Suppressor macrophage treated with lipopolysaccharide for 1 hour (primary cell): ENCODE results near the gene SKAP2.

ENCODE experiments used
- DNase-seq, 3 donors: peaks; one replicate each; pipeline ENCODE4 v3.0.0-alpha.2; 2020 to 2022

The SKAP2 gene, protein sequence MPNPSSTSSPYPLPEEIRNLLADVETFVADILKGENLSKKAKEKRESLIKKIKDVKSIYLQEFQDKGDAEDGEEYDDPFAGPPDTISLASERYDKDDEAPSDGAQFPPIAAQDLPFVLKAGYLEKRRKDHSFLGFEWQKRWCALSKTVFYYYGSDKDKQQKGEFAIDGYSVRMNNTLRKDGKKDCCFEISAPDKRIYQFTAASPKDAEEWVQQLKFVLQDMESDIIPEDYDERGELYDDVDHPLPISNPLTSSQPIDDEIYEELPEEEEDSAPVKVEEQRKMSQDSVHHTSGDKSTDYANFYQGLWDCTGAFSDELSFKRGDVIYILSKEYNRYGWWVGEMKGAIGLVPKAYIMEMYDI

DNA sequence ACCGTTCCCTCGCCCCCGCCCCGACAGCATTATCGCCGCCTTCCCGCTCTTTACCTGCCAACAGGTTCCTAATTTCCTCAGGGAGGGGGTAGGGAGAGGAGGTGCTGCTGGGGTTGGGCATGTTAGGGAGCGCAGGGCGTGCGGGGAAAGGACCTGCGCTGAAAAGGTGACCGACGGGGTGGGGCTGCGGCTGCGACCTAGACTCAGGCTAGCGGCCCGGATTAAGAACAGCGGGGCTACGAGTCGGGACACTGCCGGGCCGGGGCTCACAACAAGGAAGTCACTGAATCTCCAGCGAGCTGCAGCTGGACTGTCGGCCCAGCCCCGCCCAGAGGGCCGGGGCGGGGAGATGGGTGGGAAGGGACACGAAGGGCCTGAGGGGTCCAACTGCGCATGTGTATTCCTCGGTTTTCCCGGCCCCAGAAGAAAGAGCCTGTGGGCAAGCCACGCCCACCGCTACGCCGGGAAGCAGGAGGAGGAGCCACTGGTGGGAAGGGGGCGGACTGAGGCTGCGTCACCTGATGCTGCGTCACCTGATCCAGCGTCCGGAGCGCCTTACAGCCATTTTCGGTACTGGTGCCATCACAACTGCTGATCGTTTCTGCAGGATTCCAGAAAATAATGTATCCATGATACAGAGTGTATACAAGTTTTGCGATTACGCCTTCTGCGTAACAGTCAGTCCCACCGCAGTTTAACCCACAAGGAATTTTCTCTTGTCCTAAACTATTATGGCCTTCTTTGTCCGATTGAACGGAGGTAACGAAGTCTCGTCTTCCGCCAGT, at the start of gene SKAP2:
SKAP2 (minus strand) TSS at position 282 of the 785 bp plus-strand sequence; CDS start at position 121, 161 bp downstream.
- peak; percentile 99 to 100 (median 100) for DNase-seq

DNA sequence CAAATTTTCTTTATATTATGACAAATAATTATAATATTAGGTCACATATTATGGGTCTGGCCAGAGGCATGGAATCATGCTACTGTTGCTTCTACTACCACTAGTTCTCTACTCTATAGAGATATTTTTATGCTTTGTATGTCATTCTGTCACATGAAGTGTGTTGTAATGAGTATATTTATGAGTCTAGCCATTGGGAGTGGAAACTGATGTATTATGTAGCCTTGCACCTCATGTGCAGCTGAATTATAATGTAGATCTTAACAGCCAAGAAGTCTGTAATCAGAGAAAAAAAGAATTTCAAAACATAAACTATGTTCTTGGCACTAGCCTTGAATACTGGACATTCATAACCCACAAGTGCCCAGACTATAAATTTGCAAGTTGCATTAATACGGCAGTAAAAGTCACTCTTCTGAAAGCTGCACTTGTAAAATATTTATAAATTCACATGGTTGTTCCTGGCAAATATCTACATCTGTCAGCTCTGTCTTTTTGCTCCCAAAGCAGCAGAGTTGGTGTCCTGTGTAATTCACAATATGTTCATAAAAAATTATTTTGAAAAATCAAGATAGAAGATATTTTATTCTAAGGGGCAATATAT, 48.6 kb upstream of the SKAP2 start:
- no peak for DNase-seq

DNA sequence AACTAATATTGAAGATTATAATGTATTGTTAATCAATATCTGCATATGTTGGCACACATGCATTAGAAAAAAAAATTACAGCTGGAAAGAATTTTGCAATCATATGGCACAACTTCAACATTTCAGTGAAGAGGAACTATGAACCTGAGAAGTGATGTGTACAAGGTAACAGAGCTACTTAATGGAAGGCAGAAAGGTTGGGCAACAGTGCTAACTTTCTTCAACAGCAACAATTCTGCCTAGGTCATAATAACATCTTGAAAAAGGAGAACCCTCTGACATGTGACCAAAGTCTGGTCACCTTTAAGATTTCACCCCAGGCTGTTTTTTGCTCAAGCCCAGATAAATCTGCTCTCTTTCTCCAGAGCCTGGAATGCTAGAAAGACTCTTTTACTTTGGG, 47.9 kb upstream of the SKAP2 start:
- peak; percentile 2 to 46 (median 42) for DNase-seq

DNA sequence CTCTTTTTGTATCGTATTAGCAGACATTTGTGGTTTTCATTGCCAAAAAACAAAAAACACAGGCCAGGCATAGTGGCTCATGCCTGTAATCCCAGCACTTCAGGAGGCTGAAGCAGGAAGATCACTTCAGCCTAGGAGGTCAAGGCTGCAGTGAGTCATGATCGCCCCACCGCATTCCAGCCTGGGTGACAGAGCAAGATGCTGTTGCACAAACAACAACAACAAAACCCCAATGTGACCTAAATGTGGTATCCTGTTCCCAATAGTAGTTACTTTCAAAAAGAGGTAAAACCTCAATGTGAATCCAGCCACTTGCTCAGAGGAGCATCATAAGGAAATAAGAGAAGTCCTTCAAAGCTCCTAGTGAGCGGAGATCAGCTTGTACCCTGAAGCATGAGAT, 45.8 kb upstream of the SKAP2 start:
- DNase-seq, result peak; percentile 56 to 75 (median 62)

DNA sequence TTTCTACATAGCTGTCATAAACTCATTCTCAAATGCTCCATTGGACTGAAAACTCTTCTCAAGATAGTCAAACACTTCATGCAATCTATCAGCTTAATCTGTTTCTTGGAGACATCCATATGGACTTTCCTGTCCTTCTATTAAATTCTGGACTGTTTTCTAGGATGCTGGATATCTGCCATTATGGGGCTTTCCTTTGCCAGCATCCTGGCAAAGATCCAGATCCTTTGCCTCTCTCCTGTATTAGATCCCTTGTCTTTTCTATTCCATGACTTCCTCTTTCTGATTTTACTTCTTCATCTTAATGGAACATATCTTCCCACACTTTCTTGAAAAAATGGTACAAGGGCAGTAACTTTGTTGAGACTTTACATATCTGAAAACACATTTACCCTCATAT, 35.9 kb upstream of the SKAP2 start:
- peak; percentile 43 to 54 (median 46) for DNase-seq

DNA sequence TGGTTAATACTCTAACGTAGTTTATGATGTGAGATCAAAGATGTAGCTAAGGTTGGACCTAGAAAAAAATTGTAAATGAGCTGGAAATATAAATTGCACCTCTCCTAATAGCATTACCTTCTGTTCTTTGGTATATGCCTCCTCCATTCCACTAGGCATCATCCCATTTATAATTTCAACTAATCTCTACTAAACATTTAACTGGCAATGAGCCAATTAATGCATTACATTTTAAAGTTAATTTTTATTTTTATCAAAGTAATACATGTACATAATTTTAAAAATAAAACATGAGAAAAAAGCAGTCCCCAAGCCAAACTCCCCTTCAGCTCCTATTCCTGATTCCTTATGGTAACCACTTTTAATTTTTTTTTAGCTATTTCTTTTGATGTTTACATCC, 35.1 kb upstream of the SKAP2 start:
- DNase-seq, result no peak

DNA sequence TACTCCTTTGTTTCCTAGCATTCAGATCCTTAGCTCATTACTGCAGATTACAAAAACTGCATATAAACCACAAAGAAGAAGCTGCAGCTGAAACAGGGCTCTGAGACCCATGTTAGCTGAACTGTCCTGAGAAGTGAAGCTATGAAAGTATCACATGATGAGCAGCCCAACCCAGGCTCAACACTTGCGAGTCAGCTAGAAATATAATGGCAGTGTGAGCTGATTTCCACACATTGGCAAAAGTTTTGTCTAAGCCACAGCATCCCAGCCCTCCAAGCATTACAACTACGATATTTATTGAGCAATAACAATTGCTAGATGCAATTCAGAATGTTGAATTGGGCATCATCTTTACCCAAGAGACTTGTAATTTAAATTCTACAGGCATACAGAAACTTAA, 34.5 kb upstream of the SKAP2 start:
- DNase-seq, result peak in 1 of 3 donors; percentile 7

DNA sequence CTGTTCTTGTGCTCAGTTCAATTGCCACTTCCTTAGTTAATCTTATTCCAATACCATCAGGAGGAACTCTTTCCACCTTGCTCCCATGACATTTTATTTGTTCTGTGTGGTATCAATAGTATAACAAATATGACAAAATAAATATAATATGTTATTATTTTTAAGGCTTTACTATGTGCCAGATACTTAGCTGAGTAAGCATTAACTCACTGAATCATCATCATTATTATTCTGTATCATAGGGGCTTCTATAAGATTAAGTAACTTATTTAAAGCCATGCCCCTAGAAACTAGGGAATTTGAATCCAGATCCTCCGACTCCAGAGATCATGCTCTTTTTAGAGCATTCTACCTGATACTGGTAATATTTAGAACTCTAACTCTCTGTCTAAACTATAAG, 33.5 kb upstream of the SKAP2 start:
- DNase-seq, result no peak

DNA sequence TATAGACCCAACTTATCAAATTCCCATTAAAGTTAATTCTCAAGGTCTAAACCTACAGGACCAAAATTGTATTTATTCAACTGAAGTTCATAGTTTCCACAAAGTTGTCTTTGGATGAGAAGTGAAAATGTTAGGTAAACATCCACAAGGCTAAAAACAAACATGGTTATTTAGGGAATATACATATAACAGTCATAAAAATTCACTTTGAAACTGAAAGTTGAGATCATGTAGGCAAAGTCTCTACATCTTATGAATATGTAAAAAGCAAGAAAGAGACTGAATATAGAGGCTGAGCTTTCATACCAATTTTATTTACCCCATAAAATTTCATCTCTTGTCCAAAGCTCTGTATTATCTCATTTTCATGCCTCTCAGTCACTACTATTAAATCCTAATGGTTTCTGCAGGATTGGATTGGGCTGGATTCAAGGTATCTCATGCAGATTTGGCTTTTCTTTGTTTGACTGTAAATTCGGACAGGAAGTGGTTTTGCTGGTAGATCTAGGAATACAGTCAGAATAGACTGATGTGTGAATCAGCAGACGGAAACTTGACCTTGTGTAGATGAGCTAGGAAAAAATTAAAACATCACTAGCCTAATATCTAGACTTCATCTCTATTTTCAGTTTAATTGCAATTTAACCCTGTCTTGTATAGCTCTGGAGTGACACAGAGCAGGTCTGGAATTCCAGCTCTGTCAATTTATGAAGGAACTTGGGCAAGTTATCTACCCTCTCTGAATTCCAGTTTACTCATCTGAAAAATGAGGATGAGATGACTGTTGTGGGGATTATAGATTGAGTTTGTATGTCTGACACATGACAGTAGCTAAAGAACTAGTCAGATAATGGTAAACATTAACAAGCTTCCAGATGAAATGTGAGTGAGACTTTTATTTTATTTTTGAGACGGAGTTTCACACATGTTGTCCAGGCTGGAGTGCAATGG, 27.3 kb upstream of the SKAP2 start:
- DNase-seq, result no peak

DNA sequence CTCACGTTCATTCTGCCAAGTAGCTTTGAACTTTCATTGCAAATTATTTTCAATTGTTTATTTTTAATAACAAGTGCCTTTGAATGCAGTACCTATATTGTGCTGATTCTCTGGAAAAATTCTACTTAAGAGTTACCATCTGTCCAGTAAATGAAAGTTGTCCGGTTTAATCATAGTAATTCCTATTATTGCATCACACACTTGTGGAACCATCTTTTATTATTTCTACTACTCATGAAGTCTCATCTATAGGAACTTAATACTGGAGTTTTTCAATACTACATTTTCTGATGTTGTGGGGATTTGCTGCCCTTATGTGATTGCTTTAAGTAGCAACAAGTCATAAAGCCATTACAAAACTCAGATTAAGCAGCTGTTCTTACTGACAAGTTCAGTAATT, 16.5 kb upstream of the SKAP2 start:
- no peak for DNase-seq

DNA sequence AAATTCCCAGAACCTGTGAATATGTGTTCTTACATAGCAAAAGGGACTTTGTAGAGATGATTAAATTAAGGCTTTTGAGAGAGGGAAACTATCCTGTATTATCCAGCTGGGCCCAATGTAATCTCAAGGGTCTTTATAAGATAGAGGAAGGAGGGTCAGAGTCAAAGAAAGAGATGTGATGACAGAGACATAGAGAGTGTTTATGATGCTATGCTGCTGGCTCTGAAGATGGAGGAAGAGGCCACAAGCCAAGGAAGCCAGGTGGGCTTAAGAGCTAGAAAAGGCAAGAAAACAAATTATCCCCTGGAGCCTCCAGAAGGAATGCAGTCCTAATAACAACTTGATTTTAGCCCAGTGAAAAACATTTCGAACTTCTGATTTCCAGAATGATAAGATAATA, 15.3 kb upstream of the SKAP2 start:
- DNase-seq, result no peak

DNA sequence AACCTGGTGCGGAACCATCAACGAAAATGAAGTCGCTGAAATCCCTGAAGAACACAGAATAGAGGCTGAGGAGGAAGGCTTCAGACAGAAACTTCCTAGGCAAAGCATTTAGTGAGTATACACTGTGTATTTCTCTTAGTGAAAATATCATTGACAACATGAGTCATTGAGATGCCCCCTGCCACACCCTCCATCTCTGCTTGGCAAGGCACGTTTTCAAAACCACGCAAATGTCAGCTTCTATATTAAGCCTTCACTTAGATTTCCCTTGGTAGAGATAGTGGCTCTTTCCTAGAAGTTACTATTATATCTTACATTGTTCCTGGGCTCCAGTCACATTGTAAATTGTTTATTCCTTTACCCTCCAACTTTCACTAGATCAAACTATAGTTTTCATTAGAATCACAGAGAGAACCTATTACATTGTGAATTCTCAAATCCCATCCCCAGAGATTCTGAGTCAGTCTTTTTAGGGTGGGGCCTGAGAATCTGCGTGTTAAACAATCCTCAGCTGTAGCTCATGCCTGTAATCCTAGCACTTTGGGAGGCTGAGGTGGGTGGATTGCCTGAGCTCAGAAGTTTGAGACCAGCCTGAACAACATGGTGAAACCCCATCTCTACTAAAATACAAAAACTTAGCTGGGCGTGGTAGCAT, 4.6 kb upstream of the SKAP2 start:
- peak in 1 of 3 donors; percentile 27 for DNase-seq

DNA sequence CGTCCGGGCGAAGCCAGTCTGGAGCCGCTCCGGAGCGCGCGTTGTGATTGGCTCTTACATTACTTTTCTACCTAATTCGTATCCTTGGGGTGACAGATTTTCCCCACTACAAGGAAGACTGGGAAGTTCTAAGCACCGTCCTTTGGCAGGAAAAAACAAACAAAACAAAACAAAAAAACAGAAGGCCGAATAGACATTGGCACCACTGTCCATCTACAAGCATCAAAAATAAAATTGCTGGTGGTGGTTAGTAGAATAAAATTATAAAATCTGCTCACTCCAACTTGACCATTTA, 651 bp upstream of the SKAP2 start:
- peak in 2 of 3 donors; percentile 70 to 73 for DNase-seq

DNA sequence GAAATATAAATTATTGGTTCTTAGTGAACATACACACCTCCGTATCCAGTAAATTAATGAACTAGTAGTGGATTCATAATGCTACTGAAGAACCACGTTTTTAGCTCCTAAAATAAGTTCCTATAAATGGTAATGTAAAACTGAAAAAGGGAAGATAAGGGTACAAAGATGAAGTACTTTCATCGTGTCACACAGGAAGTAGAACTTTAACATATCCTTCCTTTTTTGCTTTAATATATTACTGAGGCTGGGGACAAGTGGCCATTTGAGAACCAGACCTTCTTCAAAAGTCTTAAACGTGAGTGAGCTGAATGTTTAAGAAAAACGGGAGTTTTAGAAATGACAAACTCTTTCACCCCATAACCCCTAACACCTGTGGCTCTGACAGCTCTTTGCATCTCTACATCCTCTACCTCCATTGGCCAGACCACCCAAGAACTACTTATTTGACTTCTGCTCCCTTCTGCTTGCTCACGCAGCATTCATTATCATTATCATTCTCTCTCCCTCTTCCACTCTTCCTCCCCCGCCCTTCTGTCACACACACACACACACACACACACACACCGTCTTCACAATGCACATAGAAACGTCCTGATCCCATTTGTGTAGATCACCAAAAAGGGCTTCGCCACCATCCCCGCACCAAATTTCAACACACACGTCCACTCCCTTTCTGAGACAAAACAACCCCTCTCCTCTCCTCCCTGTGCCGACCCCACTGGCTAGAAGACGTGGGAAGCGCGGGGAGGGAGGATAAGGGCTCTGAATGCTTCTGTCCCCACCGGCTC, 677 bp downstream of the SKAP2 start:
- DNase-seq, result peak; percentile 38 to 65 (median 61)

DNA sequence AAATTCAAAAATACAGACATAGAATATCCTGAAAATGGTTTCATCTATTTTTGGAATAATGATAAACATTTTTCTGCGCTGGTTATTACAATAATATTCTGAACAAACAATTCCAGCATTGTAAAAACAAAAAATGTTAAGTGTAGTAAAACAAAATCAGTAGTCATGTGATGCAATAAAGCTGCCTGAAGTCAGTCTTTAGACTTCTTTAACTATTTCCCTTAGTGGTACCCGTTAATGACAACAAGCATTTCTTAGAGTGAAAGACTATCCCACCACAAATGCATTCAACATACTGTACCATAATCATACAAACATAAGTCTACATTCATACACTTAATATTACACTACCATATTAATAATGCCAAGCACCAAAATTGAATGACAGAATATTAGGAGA, 1.6 kb downstream of the SKAP2 start:
- no peak for DNase-seq

DNA sequence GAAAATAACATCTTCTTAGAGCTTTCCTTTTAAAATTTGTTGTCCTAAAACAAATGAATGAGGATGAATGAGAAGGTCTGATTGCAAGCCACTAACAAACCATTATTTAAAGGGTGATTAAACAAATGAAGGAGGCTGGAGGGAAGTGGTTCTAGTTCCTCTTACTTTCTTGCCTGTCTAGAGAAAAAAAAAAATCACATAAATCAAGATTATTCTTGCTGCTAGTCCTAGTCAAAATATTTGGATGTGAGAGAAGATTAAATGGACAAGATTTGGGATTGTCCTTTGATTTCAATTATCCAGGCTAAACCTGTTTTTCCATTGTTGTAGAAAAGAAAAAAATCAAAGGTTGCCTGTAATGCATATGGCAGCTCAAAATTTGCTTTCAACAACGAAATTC, 3.3 kb downstream of the SKAP2 start:
- peak in 2 of 3 donors; percentile 12 to 19 for DNase-seq

DNA sequence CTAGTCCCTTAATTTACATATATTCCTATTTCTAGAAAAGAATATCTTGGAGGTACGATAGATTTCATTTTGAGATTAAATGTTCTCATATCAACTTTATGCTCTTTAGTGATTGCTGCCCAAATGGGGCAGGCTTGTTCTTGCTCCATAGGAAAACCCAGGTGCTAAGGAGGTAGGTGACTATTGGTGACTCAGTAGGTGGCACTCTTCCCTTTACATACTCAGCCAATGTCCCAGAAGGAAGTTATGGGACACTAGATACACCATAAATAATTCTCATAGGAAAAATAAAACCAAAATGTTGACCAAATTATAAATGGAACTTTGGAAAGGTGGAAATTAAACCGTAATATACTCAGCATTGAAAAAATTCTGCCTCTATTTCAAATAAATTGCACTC, 4.0 kb downstream of the SKAP2 start:
- no peak for DNase-seq

DNA sequence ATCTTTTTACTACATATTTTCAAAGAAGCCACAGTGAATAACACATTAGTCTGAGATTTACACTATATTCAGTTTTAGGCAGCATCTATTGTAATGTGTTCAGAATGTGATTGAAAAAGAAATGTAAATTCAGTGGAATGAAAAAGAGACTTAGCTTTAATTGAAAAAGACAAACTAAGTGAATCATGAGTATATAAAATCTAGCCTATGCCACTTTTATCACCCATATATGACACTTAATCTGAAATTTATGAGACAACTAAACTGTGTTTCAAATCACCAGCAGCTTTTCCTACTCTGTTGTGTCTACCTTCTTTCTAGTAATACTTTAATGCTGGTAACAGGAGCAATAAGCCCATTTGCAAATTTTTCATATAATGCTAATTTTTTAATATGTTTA, 4.7 kb downstream of the SKAP2 start:
- DNase-seq, result no peak

DNA sequence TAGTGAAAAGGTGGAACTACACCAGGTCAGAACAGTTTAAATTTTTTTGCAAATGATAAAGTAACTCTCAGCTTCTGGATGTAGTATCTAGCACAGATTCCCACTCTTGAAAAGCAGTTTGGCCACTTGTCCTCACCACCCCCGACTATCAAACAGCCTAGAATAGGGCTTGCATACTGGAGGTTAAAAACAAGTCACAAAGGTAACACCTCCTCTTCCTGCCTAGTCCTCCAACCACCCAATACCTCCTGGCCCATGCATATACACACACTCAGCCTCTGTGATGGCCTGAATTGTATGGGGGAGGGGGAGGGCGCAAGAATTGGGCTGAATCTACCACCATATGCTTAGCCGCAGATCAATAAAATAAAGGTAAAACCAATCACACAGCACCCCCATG, 5.7 kb downstream of the SKAP2 start:
- DNase-seq, result no peak

DNA sequence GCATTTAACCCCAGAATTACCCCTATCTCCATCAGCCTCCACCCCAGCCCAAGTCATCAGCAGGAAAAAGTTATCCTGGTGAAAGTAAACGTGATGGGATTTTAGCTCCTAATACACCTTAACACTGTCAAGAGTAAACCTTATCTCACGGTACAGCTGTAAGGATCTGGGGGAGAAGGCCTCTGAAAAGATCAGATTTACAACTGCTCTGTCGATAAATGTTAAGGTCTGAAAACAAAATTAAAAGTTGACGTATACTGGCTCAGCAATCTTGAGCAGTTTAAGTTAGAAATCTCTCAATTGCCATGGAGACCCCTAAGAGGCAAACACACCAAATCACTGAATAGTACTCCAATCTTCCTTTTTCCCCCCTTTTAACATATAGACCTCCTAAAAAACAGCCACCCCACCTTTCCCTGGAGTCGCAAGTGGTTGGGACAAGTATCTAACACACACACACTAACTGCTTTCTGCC, 6.1 kb downstream of the SKAP2 start:
- no peak for DNase-seq
